Heart left ventricle (tissue), 16 donors: Measurements from ENCODE around the gene ITGB3. TPM values are rescaled to one million over a fixed set of nuclear protein-coding genes. Genes with fewer than 3 reads are reported as not detected.
A peak's percentile ranks its signal among the peaks of the same experiment; 100 is the strongest.

Source experiments
- ATAC-seq, 4 donors: fragments of 200-7000 bp; cut with Tn5 transposase; one replicate each; pipeline ENCODE4 v1.9.1; 2020 to 2022; ENCODE audit warnings: moderate library complexity in 4 of 4, mild to moderate bottlenecking in 3 of 4, moderate number of reproducible peaks in 1 of 4
- DNase-seq, 5 donors: peaks; one replicate each; pipeline ENCODE4 v3.0.0-alpha.2; 2020
- H3K27ac ChIP-seq, 12 donors: fragments of 200-600 bp; sonication (generic) in 4 of 12; one replicate each; pipeline versions ENCODE4 v1.5.0 to v1.8.0; 2016 to 2022; ENCODE audit warnings: mild to moderate bottlenecking in 2 of 12
- H3K27me3 ChIP-seq, 9 donors: fragments of 200-600 bp; sonication (generic) in 2 of 9; one replicate each; pipeline versions ENCODE4 v1.5.1 to v1.8.0; 2016 to 2022; ENCODE audit warnings: mild to moderate bottlenecking in 3 of 9
- H3K36me3 ChIP-seq, 9 donors: fragments of 200-600 bp; sonication (generic) in 2 of 9; one replicate each; pipeline versions ENCODE4 v1.5.0 to v1.8.0; 2018 to 2022; ENCODE audit warnings: mild to moderate bottlenecking in 2 of 9
- H3K4me1 ChIP-seq, 12 donors: fragments of 200-600 bp; sonication (generic) in 4 of 12; one replicate each; pipeline versions ENCODE4 v1.5.0 to v1.8.0; 2016 to 2022; ENCODE audit warnings: mild to moderate bottlenecking in 3 of 12
- H3K4me3 ChIP-seq, 12 donors: fragments of 200-600 bp; sonication (generic) in 4 of 12; one replicate each; pipeline versions ENCODE4 v1.5.0 to v1.8.0; 2017 to 2022; ENCODE audit warnings: mild to moderate bottlenecking in 9 of 12, moderate library complexity in 4 of 12
- H3K9me3 ChIP-seq, 12 donors: fragments of 200-600 bp; sonication (generic) in 4 of 12; one replicate each; pipeline versions ENCODE4 v1.5.0 to v1.8.0; 2016 to 2022; ENCODE audit warnings: mild to moderate bottlenecking in 1 of 12
- POLR2A ChIP-seq, 2 donors: fragments of 450-650 bp; IDR thresholded peaks; one replicate each; pipeline ENCODE4 v1.6.1; 2017; ENCODE audit warnings: antibody characterized with exemption in 2 of 2, mild to moderate bottlenecking in 2 of 2, moderate library complexity in 2 of 2
- WGBS, 4 donors: extraction: QIAGEN DNeasy Blood & Tissue Kit in 2 of 4; methylation state at CpG; one replicate each; pipeline versions ENCODE4 v1.1.5 to v1.1.7; 2013 to 2018; 5-methylcytosine and 5-hydroxymethylcytosine counted together
- intact Hi-C, 10 donors: fragments of 100-400 bp; cut with DNase I; formaldehyde crosslinking; loops; one replicate each; pipeline versions ENCODE4 v1.11.1 to v1.14.2; 2022
- polyA plus RNA-seq, 2 donors: library from polyadenylated mRNA; stranded (reverse); fragments of 200-250 nt; gene quantifications; one replicate each; pipeline ENCODE4 v1.2.3, GENCODE V29; 2013
- total RNA-seq, 9 donors: library from RNA; depleted of rRNA in 2 of 9; stranded (reverse); fragments of >200 nt in 2 of 9; fragmentation: NEBNext Ultra II Directional in 3 of 9; extraction: Animal tissue kit (Norgen Biotek cat#: 25700) in 3 of 9; gene quantifications; one replicate each; pipeline versions ENCODE4 v1.1.0 to v1.2.4, GENCODE V29; 2016 to 2023
- TF ChIP-seq, protein P1 (sequence below), 12 donors: fragments of 200-600 bp; sonication (generic) in 4 of 12; IDR thresholded peaks; one replicate each; pipeline versions ENCODE4 v1.5.0 to v1.8.0; 2018 to 2022; ENCODE audit warnings: antibody characterized with exemption in 12 of 12, mild to moderate bottlenecking in 5 of 12
- donor health status: ischemic (EF 13 %, LVEDD 7.1; RV severe dilation, severe dysfunction).
- donor health status: healthy with polysubstance abuse.
- donor health status: DM: no; HTN: yes; CAD: no.
- donor health status: DM: no; HTN: no; CAD: no.
- donor health status: ischemic (EF 25% LVEDD 6.9; RV normal size, moderate dysfunction).
- donor health status: ischemic (EF 25% LVEDD 5.7; RV mildly dilated, moderate dysfunction).
- donor health status: healthy.
- donor health status: DM: yes; HTN: yes; CAD: no.
- donor health status: ischemic (EF 35%, LVEDD 5.7; RV mildly dilated, moderate dysfunction).
- donor health status: nonischemic (EF 11% LVEDD 7.7; RV severe dilation, severe dysfunction).
- donor health status: DM: yes; HTN: yes; CAD: no.
- donor health status: PGD.
- donor health status: ischemic (EF 29% LVEDD 5.4; RV normal size, mild dysfunction).
- donor health status: nonischemic (EF 23%, LVEDD 6.1; RV moderate dilation, normal function).

Gene ITGB3
- total and polyA plus RNA-seq, 11 donors: 1.3 to 14.8 (median 4.8) TPM

DNA sequence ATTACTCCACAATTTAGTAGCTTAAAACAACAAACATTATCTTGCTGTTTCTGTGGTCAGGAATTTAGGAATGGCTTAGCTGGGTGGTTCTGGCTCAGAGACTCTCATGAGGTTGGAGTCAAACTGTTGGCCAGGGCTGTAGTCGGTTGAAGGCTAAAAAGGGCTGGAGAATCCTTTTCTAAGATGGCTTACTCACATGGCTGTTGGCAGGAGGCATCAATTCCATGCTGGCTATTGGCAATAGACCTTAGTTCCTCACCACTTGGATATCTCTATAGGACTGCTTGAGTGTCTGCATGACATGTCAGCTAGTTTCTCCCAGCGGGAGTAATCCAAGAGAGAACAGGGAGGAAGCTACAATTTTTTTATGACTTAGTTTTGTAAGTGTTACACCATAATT, 63.5 kb downstream of the ITGB3 start:
- intact Hi-C loops: loop anchor here in 3 of 10 donors (2.0 to 10.0 kb wide), 3 partner anchors 40 to 152 kb away; no protein-coding TSS in a partner anchor
- no peak overlapping the region for H3K4me3 ChIP-seq
- ATAC-seq: peak in 1 of 4 donors; percentile 50
- TF ChIP-seq POLR2A (IDR thresholded peaks at IDR 0.05): no peak
- TF ChIP-seq, protein P1, sequence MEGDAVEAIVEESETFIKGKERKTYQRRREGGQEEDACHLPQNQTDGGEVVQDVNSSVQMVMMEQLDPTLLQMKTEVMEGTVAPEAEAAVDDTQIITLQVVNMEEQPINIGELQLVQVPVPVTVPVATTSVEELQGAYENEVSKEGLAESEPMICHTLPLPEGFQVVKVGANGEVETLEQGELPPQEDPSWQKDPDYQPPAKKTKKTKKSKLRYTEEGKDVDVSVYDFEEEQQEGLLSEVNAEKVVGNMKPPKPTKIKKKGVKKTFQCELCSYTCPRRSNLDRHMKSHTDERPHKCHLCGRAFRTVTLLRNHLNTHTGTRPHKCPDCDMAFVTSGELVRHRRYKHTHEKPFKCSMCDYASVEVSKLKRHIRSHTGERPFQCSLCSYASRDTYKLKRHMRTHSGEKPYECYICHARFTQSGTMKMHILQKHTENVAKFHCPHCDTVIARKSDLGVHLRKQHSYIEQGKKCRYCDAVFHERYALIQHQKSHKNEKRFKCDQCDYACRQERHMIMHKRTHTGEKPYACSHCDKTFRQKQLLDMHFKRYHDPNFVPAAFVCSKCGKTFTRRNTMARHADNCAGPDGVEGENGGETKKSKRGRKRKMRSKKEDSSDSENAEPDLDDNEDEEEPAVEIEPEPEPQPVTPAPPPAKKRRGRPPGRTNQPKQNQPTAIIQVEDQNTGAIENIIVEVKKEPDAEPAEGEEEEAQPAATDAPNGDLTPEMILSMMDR (IDR thresholded peaks at IDR 0.05): no peak
- H3K9me3 ChIP-seq: peaks cover 0 to 8% (median 0%) of the 10 kb centered on the region in 12 donors
- H3K27me3 ChIP-seq: no peaks in the 10 kb centered on the region
- DNase-seq: no peak
- H3K36me3 ChIP-seq: no peaks in the 10 kb centered on the region
- peaks cover 0 to 15% (median 2%) of the 10 kb centered on the region in 12 donors for H3K4me1 ChIP-seq
- H3K27ac ChIP-seq: no peak overlapping the region
- WGBS, 4 donors: 64 to 68% (median 66%) methylated on average over 2 of the region's 2 CpGs

DNA sequence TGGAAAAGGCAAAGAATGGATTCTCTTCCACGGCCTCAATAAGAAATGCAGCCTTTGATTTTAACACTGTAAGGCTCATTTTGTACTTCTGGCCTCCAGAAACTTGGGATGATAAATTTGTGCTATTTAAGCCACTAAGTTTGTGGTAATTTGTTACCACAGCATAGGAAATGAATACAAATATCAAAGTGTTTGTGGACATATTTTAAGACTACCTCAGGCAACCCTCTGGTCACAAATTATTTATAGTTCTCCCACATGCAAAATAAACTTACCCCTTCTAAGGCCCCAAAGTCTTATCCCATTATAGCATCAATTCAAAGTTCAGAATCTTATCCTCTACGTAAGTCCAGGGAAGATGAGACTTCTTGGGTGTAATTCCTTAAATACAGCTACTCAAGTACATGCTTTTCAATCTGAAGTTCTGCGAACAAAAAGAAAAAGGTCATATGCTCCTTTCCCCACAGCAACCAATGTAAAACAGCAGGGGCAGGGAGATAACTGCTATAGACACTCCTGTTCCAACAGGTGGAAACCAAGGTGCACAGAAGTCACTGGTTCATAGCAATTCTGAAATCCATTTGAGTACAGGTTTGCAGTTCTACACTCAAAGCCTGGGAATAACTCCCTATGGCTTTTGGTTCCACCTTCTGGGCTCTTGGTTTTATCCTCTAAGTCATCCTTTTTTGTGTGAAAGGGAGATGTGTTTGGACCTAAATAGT, 64.7 kb downstream of the ITGB3 start:
- intact Hi-C loops: loop anchor here in 2 of 10 donors (5.0 to 10.0 kb wide), 2 partner anchors 41 to 154 kb away; no protein-coding TSS in a partner anchor

DNA sequence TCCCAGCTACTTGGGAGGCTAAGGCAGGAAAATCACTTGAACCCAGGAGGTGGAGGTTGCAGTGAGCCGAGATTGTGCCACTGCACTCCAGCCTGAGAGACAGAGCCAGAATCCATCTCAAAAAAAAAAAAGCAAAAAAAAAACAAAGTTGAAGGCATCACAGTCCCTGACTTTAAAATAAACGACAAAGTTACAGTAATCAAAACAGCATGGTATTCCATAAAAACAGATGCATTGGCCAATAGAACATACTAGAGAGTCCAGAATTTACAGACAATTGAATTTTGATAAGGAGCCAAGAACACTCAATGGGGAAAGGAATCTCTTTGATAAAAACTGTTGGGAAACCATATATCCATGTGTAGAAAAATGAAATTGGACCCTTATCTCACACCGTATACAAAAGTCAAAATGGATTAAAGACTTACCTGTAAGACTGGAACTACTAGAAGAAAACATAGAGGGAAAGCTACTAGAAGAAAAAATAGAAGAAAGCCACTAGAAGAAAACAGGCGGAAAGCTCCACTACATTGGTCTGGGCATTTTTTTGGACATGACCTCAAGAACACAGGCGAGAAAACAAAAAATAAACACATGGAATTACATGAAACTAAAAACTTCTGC, 67.4 kb downstream of the ITGB3 start:
- H3K27me3 ChIP-seq: peaks cover 0 to 3% (median 0%) of the 10 kb centered on the region in 9 donors
- H3K36me3 ChIP-seq: no peaks in the 10 kb centered on the region
- H3K4me1 ChIP-seq: peaks cover 0 to 9% (median 0%) of the 10 kb centered on the region in 12 donors
- 79 to 90% (median 89%) methylated on average over 5 of the region's 5 CpGs for WGBS, 4 donors
- intact Hi-C loops: no loop called here
- H3K4me3 ChIP-seq: no peak overlapping the region
- H3K27ac ChIP-seq: no peak overlapping the region
- TF ChIP-seq, protein P1 (IDR thresholded peaks at IDR 0.05): no peak
- TF ChIP-seq POLR2A (IDR thresholded peaks at IDR 0.05): no peak
- no peak for DNase-seq
- H3K9me3 ChIP-seq: peaks cover 0 to 8% (median 0%) of the 10 kb centered on the region in 12 donors
- no peak for ATAC-seq

More for the DNA sequence above, 64.7 kb downstream of the ITGB3 start:
- TF ChIP-seq, protein P1 (IDR thresholded peaks at IDR 0.05): no peak
- TF ChIP-seq POLR2A (IDR thresholded peaks at IDR 0.05): no peak
- 91 to 94% (median 92%) methylated on average over 3 of the region's 3 CpGs for WGBS, 4 donors
- no peak overlapping the region for H3K4me3 ChIP-seq
- peaks cover 0 to 8% (median 0%) of the 10 kb centered on the region in 12 donors for H3K9me3 ChIP-seq
- peaks cover 0 to 21% (median 4%) of the 10 kb centered on the region in 12 donors for H3K4me1 ChIP-seq
- H3K36me3 ChIP-seq: no peaks in the 10 kb centered on the region
- no peaks in the 10 kb centered on the region for H3K27me3 ChIP-seq
- ATAC-seq (no peak), DNase-seq (no peak)
- no peak overlapping the region for H3K27ac ChIP-seq
